Fibroblast of upper back skin (primary cell): Measurements from ENCODE around the gene ADGRA3.
"Not testable (repeated sequence)": the region's sequence is repeated elsewhere in the genome, so short reads cannot be mapped to it uniquely, and the experiment has no call there.

Experiments
- DNase-seq: peaks from one replicate; pipeline ENCODE4 v3.0.0-alpha.2; 2013

ADGRA3 gene

DNA sequence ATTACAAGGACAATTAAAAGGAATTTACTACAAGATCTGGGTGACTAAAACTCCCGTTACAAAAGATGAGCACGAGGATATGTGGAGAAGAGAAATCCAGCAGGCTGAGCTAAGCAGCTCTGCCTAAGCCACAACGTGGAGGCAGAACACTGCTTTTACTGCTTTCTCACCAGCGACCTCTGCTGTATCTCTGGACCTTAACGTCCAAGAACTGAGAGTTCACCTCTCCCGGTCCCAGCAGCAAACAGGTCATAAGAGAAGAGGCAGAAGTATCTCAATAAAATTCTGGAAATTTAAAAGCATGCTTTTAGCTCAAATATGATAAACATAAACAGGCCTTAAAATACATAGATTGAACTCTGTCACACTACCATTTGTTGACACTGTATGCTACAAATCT is 81.0 kb downstream of the ADGRA3 start:
- peak; percentile 55 for DNase-seq

DNA sequence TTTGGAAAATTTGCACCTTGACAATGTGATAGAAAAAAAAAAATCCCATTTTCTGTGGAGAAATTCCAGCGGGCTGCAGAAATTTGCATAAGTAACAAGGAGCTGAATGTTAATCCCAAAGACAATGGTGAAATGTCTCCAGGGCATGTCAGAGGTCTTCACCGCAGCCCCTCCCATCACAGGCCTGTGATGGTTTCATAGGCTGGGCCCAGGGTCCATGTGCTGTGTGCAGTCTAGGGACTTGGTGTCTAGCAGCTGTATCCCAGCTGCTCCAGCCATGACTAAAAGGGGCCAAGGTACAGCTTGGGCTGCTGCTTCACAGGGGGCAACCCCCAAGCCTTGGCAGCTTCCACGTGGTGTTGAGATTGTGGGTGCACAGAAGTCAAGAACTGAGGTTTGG is 85.2 kb downstream of the ADGRA3 start:
- DNase-seq: no peak

DNA sequence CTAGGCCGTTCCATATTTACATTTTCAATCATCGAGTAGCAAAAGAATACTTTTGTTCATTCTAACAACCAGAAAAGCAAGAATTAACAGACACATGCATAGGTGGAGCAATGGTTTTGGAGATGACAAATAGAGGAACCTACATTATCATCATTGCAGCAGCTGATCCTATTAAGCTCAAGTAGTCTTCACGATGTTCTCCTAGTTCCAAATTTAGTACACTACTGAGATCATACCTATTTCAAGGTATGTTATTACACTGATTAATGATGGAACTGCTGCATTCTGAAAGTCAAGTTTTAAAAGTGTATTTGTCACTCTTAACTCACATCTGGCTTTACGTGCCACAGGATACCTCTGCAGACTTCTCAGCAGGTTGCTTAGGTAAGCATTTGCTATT is 87.4 kb downstream of the ADGRA3 start:
- no peak for DNase-seq

DNA sequence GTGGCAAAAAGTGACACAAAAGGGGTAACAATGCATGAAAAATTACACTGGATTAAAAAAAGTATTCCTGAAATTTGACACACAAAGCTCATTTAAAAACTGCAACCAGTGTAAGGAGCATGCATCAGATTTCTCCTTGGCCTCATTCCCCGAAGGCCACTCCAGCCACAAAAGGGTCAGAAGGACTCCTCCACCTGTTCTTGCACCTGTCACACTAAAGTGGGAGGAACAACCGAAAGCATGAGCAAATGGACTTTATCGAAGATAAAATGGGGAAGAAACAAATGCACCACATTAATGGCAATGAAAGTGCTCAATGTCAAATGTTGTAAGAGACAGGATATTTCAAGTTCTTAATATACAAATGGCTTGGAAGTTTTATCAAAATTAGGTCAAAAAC is 88.2 kb downstream of the ADGRA3 start:
- no peak for DNase-seq

DNA sequence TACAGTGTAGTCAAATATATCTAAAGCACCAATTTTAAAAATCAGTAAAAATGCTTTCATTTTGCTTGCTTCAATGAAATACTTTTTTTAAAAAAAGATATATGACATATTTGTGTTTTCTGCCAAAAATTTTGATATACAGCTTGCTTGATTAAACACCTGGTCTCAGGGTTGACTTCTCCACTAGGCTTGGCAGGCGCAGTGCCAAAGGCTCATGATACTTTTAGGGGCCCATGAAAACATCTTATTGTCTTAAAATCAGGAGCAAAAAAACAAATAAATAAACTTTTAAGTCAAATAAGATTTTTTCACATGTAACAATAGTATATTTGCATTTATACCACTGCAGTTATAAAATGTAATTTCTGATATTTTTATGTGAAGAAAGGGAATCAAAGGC is 95.6 kb downstream of the ADGRA3 start:
- no peak for DNase-seq

DNA sequence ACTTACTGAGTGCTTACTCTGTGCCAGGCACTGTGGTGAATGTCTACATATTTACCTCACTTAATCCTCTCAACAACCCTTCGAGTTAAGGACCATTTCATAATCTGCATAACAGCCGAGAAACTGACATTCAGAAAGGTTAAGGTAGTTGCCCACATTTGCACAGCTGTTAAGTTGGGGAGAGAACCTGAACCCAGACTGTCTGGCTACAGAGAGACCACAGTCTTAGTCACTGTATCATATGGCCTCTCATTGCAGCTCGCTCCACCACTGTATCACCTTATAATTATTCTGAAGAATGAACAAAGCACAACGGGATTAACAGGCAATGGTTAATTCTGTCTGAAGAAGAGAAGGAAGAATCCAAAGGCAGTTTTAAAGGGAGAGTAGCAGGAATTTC is 98.5 kb downstream of the ADGRA3 start:
- DNase-seq: peak; percentile 12

DNA sequence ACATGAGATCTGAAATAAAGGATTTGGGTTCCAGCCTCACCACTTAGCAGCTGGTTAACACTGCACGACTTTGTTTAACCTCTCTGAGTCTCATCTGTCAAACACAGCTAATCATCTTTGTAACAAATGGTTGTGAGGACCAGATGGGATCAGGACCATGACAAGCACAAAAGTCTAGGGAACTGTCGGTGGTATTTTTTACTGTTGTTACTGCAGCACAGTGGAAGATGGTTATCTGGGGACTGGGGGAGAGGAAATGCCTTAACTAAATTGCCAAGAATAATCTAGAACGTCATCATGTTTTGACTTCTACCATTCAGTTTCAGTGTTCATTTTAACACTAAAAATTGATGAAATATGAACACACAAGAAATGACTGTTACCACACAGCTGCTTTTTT is 99.5 kb downstream of the ADGRA3 start:
- peak; percentile 38 for DNase-seq

DNA sequence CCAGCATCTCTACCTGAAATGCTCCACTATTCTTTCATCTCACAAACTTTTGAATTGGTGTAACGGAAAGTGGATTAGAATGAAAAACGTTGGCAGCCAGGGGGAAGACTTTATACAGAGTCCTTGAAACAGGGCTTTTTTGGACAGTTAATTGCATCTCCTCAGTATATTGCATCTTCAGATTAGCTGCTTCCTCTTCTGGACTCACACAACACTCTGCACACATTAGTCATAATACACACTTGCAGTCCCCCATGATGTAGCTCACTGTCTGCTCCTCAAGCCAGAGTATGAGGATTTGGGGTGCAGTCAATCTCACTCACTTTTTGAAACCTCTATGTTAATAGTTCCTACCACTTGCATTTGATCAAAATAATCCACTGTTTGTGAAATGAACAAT is 101.0 kb downstream of the ADGRA3 start:
- no peak for DNase-seq

DNA sequence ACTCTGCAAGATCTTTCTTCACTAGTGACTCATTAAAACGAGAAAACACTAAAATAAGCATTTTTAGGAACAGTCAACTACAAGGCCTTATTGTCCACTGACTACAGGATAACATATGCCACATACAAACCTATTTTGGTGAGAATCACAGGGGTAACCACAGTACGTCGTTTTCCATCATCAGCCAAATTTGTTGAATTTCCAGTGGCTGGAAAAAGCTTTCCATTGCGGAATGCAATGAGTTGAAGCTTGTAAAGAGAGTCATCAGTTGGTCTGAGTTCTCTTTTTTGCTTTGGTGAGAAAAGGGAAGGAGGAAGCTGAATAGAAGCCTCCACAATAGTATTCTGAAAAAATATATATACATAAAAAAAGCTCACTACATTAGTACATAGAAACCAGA is 102.4 kb downstream of the ADGRA3 start:
- DNase-seq: no peak

DNA sequence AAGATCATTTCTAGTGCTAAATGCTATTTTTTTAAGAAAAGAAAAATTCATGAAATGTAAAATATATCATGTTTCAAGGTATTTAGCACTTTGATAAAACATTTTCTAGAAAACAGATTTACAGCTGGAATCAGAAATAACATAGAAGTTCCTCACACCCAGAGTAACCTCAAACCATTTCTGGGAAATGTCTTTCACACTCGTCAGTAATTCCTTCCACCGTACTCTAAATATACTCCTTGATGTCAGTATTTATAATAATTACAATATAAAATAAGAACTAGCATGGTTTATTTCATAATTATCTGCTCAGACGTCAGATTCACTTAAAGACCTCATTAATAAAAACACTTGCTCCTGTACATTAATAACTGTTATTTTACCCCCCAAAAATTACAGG is 103.9 kb downstream of the ADGRA3 start:
- DNase-seq: no peak

DNA sequence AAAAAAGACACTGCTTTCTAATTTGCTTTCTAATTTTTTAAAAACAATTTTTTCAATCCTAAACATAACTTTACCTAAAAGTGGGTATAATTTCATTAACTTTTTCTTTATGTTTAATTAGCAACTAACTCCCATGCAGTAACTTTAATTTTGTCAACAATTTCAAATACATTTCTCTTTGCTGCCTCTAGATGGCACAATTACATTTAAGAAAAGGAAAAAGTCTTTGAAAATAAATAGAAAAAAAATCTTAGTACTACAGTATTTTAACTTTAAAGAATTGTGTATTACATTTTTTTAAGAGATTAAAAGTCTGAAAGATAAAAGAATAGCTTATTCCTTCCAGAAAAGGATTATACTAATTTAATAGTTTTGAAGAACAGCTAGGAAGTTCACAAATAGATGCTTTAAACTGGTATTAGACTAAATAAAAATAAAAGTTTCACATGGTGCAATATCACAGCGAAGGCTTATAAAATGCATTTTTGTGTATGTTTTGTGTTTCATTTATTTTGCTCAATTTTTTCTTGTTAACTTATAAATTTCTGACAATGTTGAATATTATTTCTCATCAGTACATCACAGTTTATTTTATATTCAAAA is 105.1 kb downstream of the ADGRA3 start:
- DNase-seq: peak; percentile 19

DNA sequence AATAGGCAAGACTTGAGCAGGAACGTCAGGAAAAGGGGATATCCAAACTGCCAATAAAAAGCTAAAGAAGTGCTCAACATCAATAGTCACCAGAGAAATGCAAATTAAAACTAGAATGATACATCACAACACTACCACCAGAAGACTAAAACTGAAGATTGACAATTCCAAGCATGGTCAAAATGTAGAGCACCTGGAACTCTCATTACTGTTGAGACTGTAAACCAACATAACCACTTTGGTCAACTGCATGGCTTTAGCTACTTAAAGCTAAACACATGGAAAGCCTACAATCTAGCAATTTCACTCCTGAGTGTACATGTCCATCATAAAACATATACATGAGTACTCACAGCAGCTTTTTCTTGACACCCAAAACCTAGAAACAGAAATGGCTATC is 107.4 kb downstream of the ADGRA3 start:
- no peak for DNase-seq

DNA sequence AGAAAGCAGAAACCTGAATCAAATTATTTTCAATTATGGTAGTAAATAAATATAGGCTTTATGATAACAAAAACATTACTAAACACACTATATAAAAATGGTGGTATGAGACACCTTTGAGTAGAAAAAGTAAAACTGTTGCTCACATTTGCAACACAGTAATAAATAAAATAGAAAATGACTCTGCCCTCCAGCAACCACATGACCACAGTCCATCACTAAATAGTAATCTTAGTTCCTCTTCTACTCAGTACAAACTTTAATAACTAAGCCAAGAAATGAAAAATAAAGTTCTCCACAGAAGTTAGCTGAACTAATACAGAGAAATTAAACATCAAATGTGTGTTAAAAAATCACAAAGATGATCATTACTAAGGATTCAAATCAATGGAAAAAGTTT is 108.5 kb downstream of the ADGRA3 start:
- no peak for DNase-seq

DNA sequence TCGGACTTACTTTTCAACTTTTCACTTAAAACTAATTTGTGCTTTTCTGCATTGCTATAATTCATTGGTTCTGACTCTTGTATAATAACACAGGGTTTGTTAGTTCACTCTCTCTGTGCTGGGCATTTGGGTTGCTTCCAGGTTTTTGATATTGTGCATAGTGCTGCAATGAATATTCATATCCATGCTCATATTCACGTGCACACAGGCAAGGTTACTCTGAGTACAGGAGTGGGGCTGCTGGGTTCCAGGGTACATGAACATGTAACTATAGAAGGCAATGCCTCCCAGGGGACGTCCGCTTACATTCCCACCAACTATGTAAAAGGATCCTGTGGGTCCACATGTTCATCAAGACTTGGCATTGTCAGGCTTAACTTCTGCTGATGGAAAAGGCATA is 117.2 kb downstream of the ADGRA3 start:
- DNase-seq: no peak

DNA sequence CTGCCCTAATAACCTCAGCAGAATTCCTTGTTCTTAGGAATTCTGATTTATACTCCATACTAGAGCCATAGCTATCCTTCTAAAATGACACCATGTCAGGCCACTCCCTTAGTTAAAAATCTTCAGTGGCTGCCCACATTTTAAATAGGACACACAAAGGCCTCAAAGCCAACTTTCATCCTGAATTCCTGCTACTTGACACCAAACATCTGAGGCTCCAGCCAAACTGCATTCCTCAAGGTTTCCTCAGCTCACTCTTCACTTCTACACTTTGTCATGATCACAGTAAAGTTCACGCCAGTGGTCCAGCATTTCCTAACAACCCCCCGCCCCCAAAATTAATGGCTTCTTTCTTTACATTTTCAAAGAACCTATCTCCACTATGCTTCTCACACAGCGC is 124.3 kb downstream of the ADGRA3 start:
- DNase-seq: peak; percentile 78

DNA sequence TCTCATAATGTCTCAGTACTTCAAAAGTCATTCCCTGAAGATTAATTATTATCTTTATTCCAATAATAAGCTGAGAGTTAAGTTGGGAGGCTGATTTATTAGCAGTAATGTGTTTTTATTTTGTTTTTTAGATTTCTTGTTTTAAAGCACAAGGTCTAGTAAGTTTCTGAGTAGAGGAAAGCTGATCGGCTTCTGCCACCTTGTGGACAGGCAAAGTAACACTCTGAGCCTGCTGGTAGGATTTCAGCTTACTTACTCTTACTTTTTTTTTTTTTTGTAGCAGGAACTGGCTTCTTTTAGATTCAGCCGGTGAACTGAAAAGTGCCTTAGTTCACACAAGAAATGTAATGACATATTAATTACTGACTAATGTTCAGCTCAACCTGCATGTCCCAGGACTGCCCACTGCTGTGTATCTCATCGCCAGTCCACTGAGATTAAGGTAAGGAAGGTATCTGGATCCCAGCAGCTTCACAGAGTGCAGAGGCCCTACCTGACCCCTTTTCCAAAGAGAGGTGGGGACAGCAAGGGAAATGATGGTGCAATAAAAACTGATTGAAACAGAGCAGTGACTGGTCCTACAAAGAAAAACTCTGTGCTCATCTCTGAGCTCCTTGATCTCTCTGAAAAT is 126.5 kb downstream of the ADGRA3 start:
- peak; percentile 82 for DNase-seq

DNA sequence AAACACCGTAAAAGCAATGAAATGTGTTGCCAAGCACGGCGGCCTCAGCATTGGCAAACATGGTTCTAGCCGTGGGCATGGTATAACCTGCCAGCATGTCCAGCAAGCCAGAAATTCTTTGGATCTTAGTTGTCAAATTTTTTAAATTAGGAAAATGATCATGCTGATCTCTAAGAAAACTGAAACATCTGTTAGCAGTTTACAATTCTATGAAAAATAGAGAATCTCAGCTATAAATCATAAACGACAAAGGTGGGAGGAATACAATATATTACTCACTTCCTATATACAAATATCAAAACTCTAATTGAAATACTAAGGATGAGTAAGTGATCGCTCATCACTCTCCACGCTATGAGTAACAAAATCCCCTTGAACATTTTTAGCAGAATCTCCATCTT is 130.3 kb downstream of the ADGRA3 start:
- DNase-seq: peak; percentile 77

DNA sequence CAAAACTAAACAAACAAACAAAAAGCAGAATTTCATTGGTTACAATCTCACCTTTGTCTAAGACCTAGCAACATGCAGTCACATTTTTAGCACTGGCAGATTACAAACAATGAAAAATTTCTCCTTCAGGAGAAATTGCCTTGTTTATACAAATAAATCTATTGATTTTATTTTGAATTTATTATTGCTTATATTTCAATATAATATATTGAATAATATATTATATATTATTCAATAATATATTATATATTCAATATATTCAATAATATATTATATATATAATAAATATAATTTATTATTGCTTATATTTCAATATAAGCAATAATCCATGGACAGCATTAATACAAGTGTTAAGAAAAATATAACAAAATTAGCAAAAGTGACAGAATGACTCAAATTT is 131.7 kb downstream of the ADGRA3 start:
- DNase-seq: no peak

DNA sequence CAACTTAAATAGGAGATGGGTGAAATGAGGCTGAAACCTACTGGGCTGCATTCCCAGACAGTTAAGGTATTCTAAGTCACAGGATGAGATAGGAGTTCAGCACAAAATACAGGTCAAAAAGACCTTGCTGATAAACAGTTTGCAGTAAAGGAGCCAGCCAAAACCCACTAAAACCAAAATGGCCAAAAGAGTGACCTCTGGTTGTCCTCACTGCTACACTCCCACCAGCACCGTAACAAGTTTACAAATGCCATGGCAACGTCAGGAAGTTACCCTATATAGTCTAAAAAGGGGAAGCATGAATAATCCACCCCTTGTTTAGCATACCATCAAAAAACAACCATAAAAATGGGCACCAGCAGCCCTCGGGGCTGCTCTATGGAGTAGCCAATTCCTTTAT is 133.7 kb downstream of the ADGRA3 start:
- DNase-seq: not testable (repeated sequence)

DNA sequence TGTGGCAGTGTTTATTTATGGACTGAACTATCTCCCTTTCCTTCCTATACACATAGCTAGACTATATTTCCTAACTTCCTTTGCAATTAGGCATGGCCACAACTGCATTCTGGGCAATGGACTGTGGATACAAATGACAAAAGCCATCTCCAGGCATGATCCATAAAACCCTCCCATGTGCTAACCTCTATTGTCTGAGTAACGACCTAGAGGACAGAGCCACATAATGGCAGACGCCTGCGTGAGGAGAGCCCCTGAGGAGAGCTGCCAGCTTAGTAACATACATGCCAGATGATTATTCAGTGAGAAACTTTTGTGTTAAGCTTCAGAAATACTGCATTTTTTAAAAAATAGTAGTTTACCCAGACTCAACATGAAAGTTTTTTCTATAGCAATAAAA is 142.9 kb downstream of the ADGRA3 start:
- DNase-seq: no peak

DNA sequence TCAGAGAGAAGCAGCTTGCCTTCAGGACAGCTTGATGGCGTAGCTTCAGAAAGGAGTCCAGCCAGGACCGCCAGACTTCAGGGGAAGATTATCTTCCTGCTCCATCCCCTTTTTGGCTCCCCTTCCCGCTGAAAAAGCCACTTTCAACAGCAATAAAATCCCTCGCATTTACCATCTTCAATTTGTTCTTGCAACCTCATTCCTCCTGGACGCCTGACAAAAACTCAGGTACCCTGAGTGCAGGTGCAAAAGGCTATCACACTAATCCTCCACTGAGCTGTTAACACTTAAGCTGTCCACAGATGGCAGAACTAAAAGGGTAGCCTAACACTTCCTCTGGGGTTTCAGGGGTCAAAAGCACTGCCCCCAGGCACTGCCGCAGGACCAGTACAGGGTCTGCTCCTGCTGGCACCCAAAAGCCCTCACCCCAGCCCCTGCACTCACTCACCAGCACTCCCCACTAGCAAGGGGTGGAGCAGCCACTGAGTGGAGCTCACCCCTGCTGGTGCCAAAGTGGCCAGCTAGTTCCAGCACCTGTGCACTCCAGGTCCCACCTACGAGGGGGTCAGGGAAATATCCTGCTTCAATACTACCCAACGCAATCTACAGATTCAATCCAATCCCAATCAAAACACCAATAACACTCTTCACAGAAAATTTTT is 145.8 kb downstream of the ADGRA3 start:
- DNase-seq: no peak

DNA sequence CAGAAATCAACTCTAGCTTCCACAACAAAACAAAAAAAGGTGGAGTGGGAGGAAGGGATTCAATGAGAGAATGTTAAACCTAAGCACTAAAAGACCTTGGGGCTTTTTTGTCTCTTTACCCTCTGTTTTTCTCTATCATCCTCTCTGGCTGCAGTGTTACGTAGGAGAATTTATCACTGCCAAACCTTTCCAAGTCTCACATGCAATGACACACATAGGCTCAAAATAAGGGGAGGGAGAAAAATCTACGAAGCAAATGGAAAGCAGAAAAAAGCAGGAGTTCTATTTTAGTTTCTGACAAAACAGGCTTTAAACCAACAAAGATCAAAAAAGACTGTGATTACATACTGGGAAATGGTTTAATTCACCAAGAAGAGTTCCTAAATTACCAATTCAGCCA is 152.1 kb downstream of the ADGRA3 start:
- DNase-seq: peak; percentile 6

DNA sequence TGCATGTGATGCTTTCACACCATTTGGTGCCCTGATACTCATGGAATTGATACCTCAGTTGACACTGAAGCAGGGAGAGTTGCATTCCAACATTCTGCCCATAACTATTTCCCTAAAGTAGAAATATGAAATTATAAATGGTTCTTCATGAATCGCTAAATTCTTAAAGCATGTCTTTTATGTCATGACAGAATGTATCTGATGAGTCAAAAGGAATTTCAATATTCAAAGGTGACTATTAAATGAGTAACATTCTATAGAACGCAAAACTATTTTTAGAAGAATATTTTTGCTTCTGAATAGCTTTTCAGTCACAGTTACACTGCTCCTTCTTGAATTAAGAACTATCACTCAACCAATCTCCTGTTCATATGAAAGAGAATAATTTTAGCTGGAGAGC is 152.8 kb downstream of the ADGRA3 start:
- peak; percentile 58 for DNase-seq

DNA sequence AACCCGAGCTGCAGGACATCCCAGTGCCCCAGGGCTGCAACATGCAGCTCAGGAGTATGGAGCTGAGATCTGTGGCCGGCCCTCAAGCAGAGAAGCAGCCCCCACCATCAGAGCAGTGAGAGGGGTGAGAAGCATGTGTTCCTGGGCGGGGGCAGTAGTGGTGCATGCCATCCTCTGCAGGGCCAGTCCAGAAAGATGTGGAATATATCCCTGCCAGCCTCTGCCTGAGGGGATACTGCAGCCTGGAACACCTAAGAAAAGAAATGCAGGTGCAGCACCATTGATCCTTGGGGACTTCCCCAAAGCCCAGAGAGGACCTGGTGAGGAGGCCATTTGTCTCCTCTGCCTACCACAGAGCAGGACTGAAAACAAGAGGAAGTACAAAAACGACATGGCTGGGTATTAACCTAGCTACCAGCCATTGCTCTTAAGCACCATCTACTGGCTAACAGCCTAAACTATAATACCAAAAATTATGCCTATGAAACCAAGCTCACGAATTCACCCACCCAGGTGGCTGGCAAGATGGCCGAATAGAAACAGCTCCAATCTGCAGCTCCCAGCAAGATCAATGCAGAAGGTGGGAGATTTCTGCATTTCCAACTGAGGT is 158.8 kb downstream of the ADGRA3 start:
- peak; percentile 52 for DNase-seq
